ENCODE data around the gene OCIAD2.

GRCh38 chr4:48945981-48946380 is 39.4 kb upstream of the OCIAD2 start:
- no peak for TF ChIP-seq CTCF (IDR thresholded peaks at IDR 0.05)
- no peak for TF ChIP-seq POLR2AphosphoS5 (IDR thresholded peaks at IDR 0.05; ENCODE audit: low read depth, low read length)

All from Panc1 (cell line).